Fibroblast of skin of left quadriceps (primary cell): ENCODE results near the gene SLC13A1.
"Not testable (repeated sequence)": the region's sequence is repeated elsewhere in the genome, so short reads cannot be mapped to it uniquely, and the experiment has no call there.

ENCODE experiments used
- DNase-seq, 2 experiments: peaks; one replicate each; pipeline ENCODE4 v3.0.0-alpha.2; 2013; ENCODE audit warnings: low read depth in 2 of 2

SLC13A1 gene

GRCh38 chr7:123199883-123200282 lies at the start of gene SLC13A1:
SLC13A1 (minus strand) TSS chr7:123199969; CDS start chr7:123199946, 23 bp downstream.
- no peak for DNase-seq

- no peak for DNase-seq
Observed at GRCh38 chr7:123244768-123245167, 45.0 kb upstream of the SLC13A1 start.

GRCh38 chr7:123242467-123243092 lies 42.8 kb upstream of the SLC13A1 start:
- DNase-seq: no peak

GRCh38 chr7:123241809-123242208 lies 42.0 kb upstream of the SLC13A1 start:
- DNase-seq: no peak

- DNase-seq: no peak
Observed at GRCh38 chr7:123231021-123232000, 31.5 kb upstream of the SLC13A1 start.

GRCh38 chr7:123230603-123231002 lies 30.8 kb upstream of the SLC13A1 start:
- DNase-seq: no peak

- no peak for DNase-seq
Observed at GRCh38 chr7:123230147-123230546, 30.4 kb upstream of the SLC13A1 start.

- no peak for DNase-seq
Observed at GRCh38 chr7:123229426-123229825, 29.7 kb upstream of the SLC13A1 start.

- DNase-seq: not testable (repeated sequence)
Observed at GRCh38 chr7:123227666-123228065, 27.9 kb upstream of the SLC13A1 start.

- no peak for DNase-seq
Observed at GRCh38 chr7:123220396-123220795, 20.6 kb upstream of the SLC13A1 start.

- DNase-seq: no peak
Observed at GRCh38 chr7:123218866-123219265, 19.1 kb upstream of the SLC13A1 start.

- DNase-seq: no peak
Observed at GRCh38 chr7:123216825-123217224, 17.1 kb upstream of the SLC13A1 start.

GRCh38 chr7:123215350-123215749 lies 15.6 kb upstream of the SLC13A1 start:
- DNase-seq: no peak

GRCh38 chr7:123211545-123211944 lies 11.8 kb upstream of the SLC13A1 start:
- DNase-seq: no peak

GRCh38 chr7:123210986-123211385 lies 11.2 kb upstream of the SLC13A1 start:
- no peak for DNase-seq

- no peak for DNase-seq
Observed at GRCh38 chr7:123209786-123210185, 10.0 kb upstream of the SLC13A1 start.

GRCh38 chr7:123208793-123209192 lies 9.0 kb upstream of the SLC13A1 start:
- DNase-seq: no peak

- DNase-seq: no peak
Observed at GRCh38 chr7:123204206-123204835, 4.6 kb upstream of the SLC13A1 start.

- DNase-seq: no peak
Observed at GRCh38 chr7:123201901-123202300, 2.1 kb upstream of the SLC13A1 start.

- DNase-seq: no peak
Observed at GRCh38 chr7:123198668-123199652, 809 bp downstream of the SLC13A1 start.

GRCh38 chr7:123198111-123198510 lies 1.7 kb downstream of the SLC13A1 start:
- no peak for DNase-seq
